ENCODE measurements around the gene SH3GL2. TPM values are rescaled to one million over a fixed set of nuclear protein-coding genes. Genes with fewer than 3 reads are reported as not detected.

The SH3GL2 gene
- total RNA-seq, 3 donors from 2014 or later (not counting 1 experiment from before 2014, with no cell fraction given), result not detected

DNA sequence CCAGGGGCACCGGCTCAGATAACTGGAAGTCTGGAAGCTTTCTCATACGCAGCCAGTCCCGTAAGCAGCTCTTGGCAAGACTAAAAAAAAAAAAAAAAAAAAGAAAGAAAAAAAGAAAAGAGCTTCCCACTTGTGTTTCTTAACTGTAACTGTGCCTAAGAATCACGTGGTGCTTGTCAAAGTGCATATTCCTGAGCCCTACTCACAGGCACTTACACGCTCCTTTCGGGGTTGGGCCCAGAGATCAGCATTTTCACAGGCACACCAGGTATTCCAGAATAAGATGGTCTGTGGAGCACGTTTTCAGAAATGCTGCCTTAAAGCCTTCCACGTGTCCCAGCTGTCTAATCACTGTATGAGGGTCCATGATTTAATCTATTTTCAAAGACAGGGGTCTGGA lies 22.6 kb upstream of the SH3GL2 start:
- no peak overlapping the region for H3K4me3 Mint-ChIP-seq
- 81% methylated on average over 8 of the region's 8 CpGs for WGBS (ENCODE audit: insufficient coverage)
- Histone ChIP-seq H3K27me3 (ENCODE audit: control insufficient read depth, insufficient read depth, low read length) (no peaks in the 10 kb centered on the region), H3K4me1 (ENCODE audit: control insufficient read depth, insufficient read depth, low read length) (no peaks in the 10 kb centered on the region), H3K9me3 (ENCODE audit: control insufficient read depth, insufficient read depth, low read length) (no peaks in the 10 kb centered on the region), H3K36me3 (ENCODE audit: control insufficient read depth, insufficient read depth, low read length) (no peaks in the 10 kb centered on the region), H3K4me3 (ENCODE audit: low read length) (no peak overlapping the region), H3K27ac (ENCODE audit: low read length) (no peak overlapping the region)
- ATAC-seq, result no peak
- intact Hi-C loops (cut with micrococcal nuclease), result no loop called here
- DNase-seq, result no peak
- no peaks in the 10 kb centered on the region for H3K4me1 Mint-ChIP-seq
- H3K27ac Mint-ChIP-seq, result no peak overlapping the region
- H3K36me3 Mint-ChIP-seq, result no peaks in the 10 kb centered on the region
- H3K9me3 Mint-ChIP-seq, result peaks cover 5 to 12% of the 10 kb centered on the region in 2 donors
- H3K27me3 Mint-ChIP-seq (ENCODE audit: low read depth in 2 of 2), result no peaks in the 10 kb centered on the region
- TF ChIP-seq, protein P1, sequence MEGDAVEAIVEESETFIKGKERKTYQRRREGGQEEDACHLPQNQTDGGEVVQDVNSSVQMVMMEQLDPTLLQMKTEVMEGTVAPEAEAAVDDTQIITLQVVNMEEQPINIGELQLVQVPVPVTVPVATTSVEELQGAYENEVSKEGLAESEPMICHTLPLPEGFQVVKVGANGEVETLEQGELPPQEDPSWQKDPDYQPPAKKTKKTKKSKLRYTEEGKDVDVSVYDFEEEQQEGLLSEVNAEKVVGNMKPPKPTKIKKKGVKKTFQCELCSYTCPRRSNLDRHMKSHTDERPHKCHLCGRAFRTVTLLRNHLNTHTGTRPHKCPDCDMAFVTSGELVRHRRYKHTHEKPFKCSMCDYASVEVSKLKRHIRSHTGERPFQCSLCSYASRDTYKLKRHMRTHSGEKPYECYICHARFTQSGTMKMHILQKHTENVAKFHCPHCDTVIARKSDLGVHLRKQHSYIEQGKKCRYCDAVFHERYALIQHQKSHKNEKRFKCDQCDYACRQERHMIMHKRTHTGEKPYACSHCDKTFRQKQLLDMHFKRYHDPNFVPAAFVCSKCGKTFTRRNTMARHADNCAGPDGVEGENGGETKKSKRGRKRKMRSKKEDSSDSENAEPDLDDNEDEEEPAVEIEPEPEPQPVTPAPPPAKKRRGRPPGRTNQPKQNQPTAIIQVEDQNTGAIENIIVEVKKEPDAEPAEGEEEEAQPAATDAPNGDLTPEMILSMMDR (IDR thresholded peaks at IDR 0.05), result no peak

DNA sequence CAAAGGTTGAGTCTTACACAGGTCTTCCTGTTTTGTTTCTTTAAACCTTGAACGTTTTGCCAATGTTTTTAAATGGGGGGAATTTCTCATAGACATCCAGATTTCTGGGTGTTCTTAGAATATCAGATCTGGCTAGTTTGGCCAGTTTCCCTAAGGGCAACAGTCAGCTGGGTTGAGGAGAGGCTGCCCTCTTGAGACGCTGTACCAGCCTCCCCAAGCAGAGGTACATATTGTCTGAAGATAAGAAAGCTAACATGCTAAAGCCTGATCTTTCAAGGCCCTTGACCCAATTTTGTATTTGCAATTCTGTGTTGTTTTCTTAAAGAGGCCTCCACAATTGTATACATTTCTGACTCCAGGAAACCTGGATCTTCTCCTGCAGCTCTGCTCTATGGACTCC lies 21.9 kb upstream of the SH3GL2 start:
- H3K36me3 Mint-ChIP-seq, result no peaks in the 10 kb centered on the region
- no peaks in the 10 kb centered on the region for H3K27me3 Mint-ChIP-seq (ENCODE audit: low read depth in 2 of 2)
- H3K27ac ChIP-seq (ENCODE audit: low read length), result no peak overlapping the region
- no peaks in the 10 kb centered on the region for H3K4me1 ChIP-seq (ENCODE audit: control insufficient read depth, insufficient read depth, low read length)
- 48% methylated on average over 2 of the region's 2 CpGs for WGBS (ENCODE audit: insufficient coverage)
- no peaks in the 10 kb centered on the region for H3K4me1 Mint-ChIP-seq
- no peaks in the 10 kb centered on the region for H3K36me3 ChIP-seq (ENCODE audit: control insufficient read depth, insufficient read depth, low read length)
- H3K9me3 Mint-ChIP-seq, result peaks cover 5 to 12% of the 10 kb centered on the region in 2 donors
- DNase-seq (no peak), ATAC-seq (no peak)
- no peaks in the 10 kb centered on the region for H3K27me3 ChIP-seq (ENCODE audit: control insufficient read depth, insufficient read depth, low read length)
- intact Hi-C loops (cut with micrococcal nuclease), result no loop called here
- no peak overlapping the region for H3K27ac Mint-ChIP-seq
- no peaks in the 10 kb centered on the region for H3K9me3 ChIP-seq (ENCODE audit: control insufficient read depth, insufficient read depth, low read length)
- TF ChIP-seq, protein P1 (IDR thresholded peaks at IDR 0.05), result no peak
- H3K4me3 Mint-ChIP-seq, result no peak overlapping the region
- no peak overlapping the region for H3K4me3 ChIP-seq (ENCODE audit: low read length)

DNA sequence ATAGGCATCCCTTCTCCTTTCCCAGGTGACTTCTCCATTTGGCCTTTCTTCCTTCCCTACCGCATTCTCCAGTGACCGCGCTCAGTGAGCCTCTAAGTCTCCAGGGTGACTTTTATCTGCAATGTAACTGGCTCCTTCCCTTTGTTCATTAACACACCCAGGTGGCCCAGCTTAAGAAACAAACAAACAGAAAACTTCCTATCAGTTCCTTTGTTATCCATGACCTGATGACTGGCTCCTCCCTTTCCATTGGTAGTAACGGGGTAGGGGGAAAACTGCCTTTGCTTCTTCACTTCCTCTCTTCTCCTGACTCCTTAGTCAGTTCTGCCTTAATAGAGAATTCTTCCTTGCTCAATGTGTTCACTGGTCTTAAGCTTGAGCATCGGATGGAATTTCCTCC lies 7.0 kb upstream of the SH3GL2 start:
- TF ChIP-seq, protein P1 (IDR thresholded peaks at IDR 0.05), result no peak
- Mint-ChIP-seq H3K9me3 (peaks cover 0 to 6% of the 10 kb centered on the region in 2 donors), H3K4me3 (no peak overlapping the region), H3K27ac (no peak overlapping the region), H3K4me1 (no peaks in the 10 kb centered on the region), H3K36me3 (no peaks in the 10 kb centered on the region), H3K27me3 (ENCODE audit: low read depth in 2 of 2) (peaks cover 0 to 5% of the 10 kb centered on the region in 2 donors)
- Histone ChIP-seq H3K4me3 (ENCODE audit: low read length) (no peak overlapping the region), H3K27me3 (ENCODE audit: control insufficient read depth, insufficient read depth, low read length) (no peaks in the 10 kb centered on the region), H3K4me1 (ENCODE audit: control insufficient read depth, insufficient read depth, low read length) (no peaks in the 10 kb centered on the region), H3K9me3 (ENCODE audit: control insufficient read depth, insufficient read depth, low read length) (no peaks in the 10 kb centered on the region), H3K27ac (ENCODE audit: low read length) (no peak overlapping the region), H3K36me3 (ENCODE audit: control insufficient read depth, insufficient read depth, low read length) (no peaks in the 10 kb centered on the region)
- ATAC-seq, result no peak
- 82% methylated on average over 4 of the region's 5 CpGs for WGBS (ENCODE audit: insufficient coverage)
- no peak for DNase-seq
- intact Hi-C loops (cut with micrococcal nuclease), result no loop called here

DNA sequence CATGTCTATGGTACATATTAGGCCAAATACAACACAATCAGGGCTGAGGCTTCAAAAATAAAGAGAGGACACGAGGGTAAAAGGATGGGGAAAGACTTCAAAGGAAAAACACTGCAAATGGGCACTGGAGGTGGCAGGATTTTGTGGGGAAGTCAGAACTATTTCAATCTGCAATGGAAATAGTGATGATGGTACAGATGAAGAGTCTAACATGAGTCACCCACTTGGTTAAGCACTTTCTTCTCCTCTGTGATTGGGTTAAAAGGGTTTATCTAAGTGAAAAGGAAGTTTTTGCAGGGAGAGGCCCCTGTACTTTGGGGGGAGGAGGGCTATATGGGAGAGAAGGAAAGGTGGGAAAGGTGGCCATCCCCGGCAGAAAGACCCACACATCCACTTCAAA lies 4.5 kb upstream of the SH3GL2 start:
- Histone ChIP-seq H3K4me3 (ENCODE audit: low read length) (no peak overlapping the region), H3K4me1 (ENCODE audit: control insufficient read depth, insufficient read depth, low read length) (peaks cover 2% of the 10 kb centered on the region), H3K27me3 (ENCODE audit: control insufficient read depth, insufficient read depth, low read length) (peaks cover 3% of the 10 kb centered on the region), H3K9me3 (ENCODE audit: control insufficient read depth, insufficient read depth, low read length) (peaks cover 4% of the 10 kb centered on the region), H3K27ac (ENCODE audit: low read length) (no peak overlapping the region), H3K36me3 (ENCODE audit: control insufficient read depth, insufficient read depth, low read length) (no peaks in the 10 kb centered on the region)
- no peaks in the 10 kb centered on the region for H3K36me3 Mint-ChIP-seq
- DNase-seq (no peak), ATAC-seq (no peak)
- TF ChIP-seq, protein P1 (IDR thresholded peaks at IDR 0.05), result no peak
- H3K9me3 Mint-ChIP-seq, result peaks cover 0 to 6% of the 10 kb centered on the region in 2 donors
- H3K27me3 Mint-ChIP-seq (ENCODE audit: low read depth in 2 of 2), result peaks cover 12 to 15% of the 10 kb centered on the region in 2 donors
- intact Hi-C loops (cut with micrococcal nuclease), result no loop called here
- H3K27ac Mint-ChIP-seq, result no peak overlapping the region
- H3K4me3 Mint-ChIP-seq, result no peak overlapping the region
- 31% methylated on average over 1 of the region's 2 CpGs for WGBS (ENCODE audit: insufficient coverage)
- H3K4me1 Mint-ChIP-seq, result no peaks in the 10 kb centered on the region

Data from natural killer cell (primary cell).